CD14-positive monocyte (primary cell): Measurements from ENCODE around the gene NTRK2. TPM values are rescaled to one million over a fixed set of nuclear protein-coding genes. Genes with fewer than 3 reads are reported as not detected.

Source experiments
- DNase-seq, 3 donors: peaks; one replicate each; pipeline ENCODE4 v3.0.0-alpha.2; 2011 to 2022
- H2AFZ ChIP-seq: 2 replicates; pipeline ENCODE4 v1.6.0; 2012; ENCODE audit warnings: mild to moderate bottlenecking, low read depth, low read length, inconsistent platforms; ENCODE audit not compliant: insufficient read depth, poor library complexity, severe bottlenecking
- H3K27ac ChIP-seq, 2 donors: 1 replicate in 1 of 2; 2 replicates in 1 of 2; pipeline ENCODE4 v1.5.1; 2012 to 2013; ENCODE audit warnings: low read length in 2 of 2, control low read depth in 1 of 2, inconsistent platforms in 1 of 2, low read depth in 1 of 2, mild to moderate bottlenecking in 1 of 2
- H3K27me3 ChIP-seq, 2 donors: one replicate each; pipeline versions ENCODE4 v1.6.0 to v1.6.1; 2011 to 2013; ENCODE audit warnings: low read length in 2 of 2; ENCODE audit not compliant: control insufficient read depth in 2 of 2, insufficient read depth in 2 of 2
- H3K36me3 ChIP-seq, 2 donors: replicated peaks in 1 of 2; 1 replicate in 1 of 2; 2 replicates in 1 of 2; pipeline versions ENCODE4 v1.5.1 to v1.6.1; 2012 to 2013; ENCODE audit warnings: low read length in 2 of 2, control low read depth in 1 of 2, inconsistent platforms in 1 of 2, mild to moderate bottlenecking in 1 of 2; ENCODE audit not compliant: insufficient read depth in 2 of 2, control insufficient read depth in 1 of 2
- H3K4me1 ChIP-seq, 2 donors: 1 replicate in 1 of 2; 2 replicates in 1 of 2; pipeline versions ENCODE4 v1.5.1 to v1.6.1; 2012 to 2013; ENCODE audit warnings: low read length in 2 of 2, control low read depth in 1 of 2, inconsistent platforms in 1 of 2, mild to moderate bottlenecking in 1 of 2, moderate library complexity in 1 of 2; ENCODE audit not compliant: insufficient read depth in 2 of 2, control insufficient read depth in 1 of 2
- H3K4me2 ChIP-seq: replicated peaks from 2 replicates; pipeline ENCODE3; 2012; ENCODE audit warnings: low read length, moderate library complexity, mild to moderate bottlenecking; ENCODE audit not compliant: poor library complexity, severe bottlenecking; ENCODE audit errors: extremely low read depth
- H3K4me3 ChIP-seq, 3 experiments: fragments of 200-600 bp in 1 of 3; sonication (generic) in 1 of 3; replicated peaks in 1 of 3; 1 replicate in 2 of 3; 2 replicates in 1 of 3; pipeline ENCODE4 v1.5.1; 2011 to 2013; ENCODE audit warnings: low read length in 3 of 3, mild to moderate bottlenecking in 3 of 3, control low read depth in 2 of 3, low read depth in 2 of 3, inconsistent platforms in 1 of 3, moderate library complexity in 1 of 3
- H3K79me2 ChIP-seq: 2 replicates; pipeline ENCODE4 v1.6.0; 2012; ENCODE audit warnings: mild to moderate bottlenecking, control low read depth, inconsistent platforms, low read length, moderate library complexity; ENCODE audit not compliant: insufficient read depth
- H3K9ac ChIP-seq: 2 replicates; pipeline ENCODE4 v1.6.0; 2017; ENCODE audit warnings: low read length, mild to moderate bottlenecking; ENCODE audit not compliant: insufficient read depth, poor library complexity, severe bottlenecking
- H3K9me3 ChIP-seq, 2 donors: replicated peaks in 1 of 2; 1 replicate in 1 of 2; 2 replicates in 1 of 2; pipeline versions ENCODE4 v1.5.1 to v1.6.1; 2012 to 2013; ENCODE audit warnings: low read length in 2 of 2, control low read depth in 1 of 2; ENCODE audit not compliant: control insufficient read depth in 1 of 2, insufficient read depth in 1 of 2
- H4K20me1 ChIP-seq: 2 replicates; pipeline ENCODE4 v1.6.0; 2012; ENCODE audit warnings: mild to moderate bottlenecking, low read length, control low read depth, moderate library complexity; ENCODE audit not compliant: insufficient read depth
- H3K27ac Mint-ChIP-seq, 7 donors: one replicate each; pipeline ENCODE4 v1.8.0; 2020; ENCODE audit warnings: mild to moderate bottlenecking in 7 of 7, mixed read lengths in 7 of 7, moderate library complexity in 6 of 7, inconsistent platforms in 2 of 7
- H3K27me3 Mint-ChIP-seq, 3 donors: one replicate each; pipeline ENCODE4 v1.8.0; 2021 to 2022; ENCODE audit warnings: low read depth in 3 of 3, mild to moderate bottlenecking in 3 of 3, mixed read lengths in 3 of 3, moderate library complexity in 3 of 3, inconsistent platforms in 1 of 3
- H3K36me3 Mint-ChIP-seq, 2 donors: one replicate each; pipeline ENCODE4 v1.8.0; 2020; ENCODE audit warnings: mixed read lengths in 2 of 2, inconsistent platforms in 1 of 2, mild to moderate bottlenecking in 1 of 2
- H3K4me1 Mint-ChIP-seq: one replicate; pipeline ENCODE4 v1.8.0; 2020; ENCODE audit warnings: mild to moderate bottlenecking, mixed read lengths
- H3K4me3 Mint-ChIP-seq, 2 donors: one replicate each; pipeline ENCODE4 v1.8.0; 2020; ENCODE audit warnings: mild to moderate bottlenecking in 2 of 2, mixed read lengths in 2 of 2, moderate library complexity in 1 of 2
- H3K9me3 Mint-ChIP-seq, 7 donors: one replicate each; pipeline ENCODE4 v1.8.0; 2020 to 2022; ENCODE audit warnings: mixed read lengths in 7 of 7, mild to moderate bottlenecking in 6 of 7, moderate library complexity in 6 of 7, inconsistent platforms in 2 of 7
- WGBS: methylation state at CpG from one replicate; pipeline ENCODE4 v1.1.5; 2013; ENCODE audit warnings: missing lambda C conversion rate; ENCODE audit not compliant: insufficient coverage; 5-methylcytosine and 5-hydroxymethylcytosine counted together
- intact Hi-C, 2 donors: fragments of 100-400 bp; cut with micrococcal nuclease; formaldehyde crosslinking; loops; one replicate each; pipeline versions ENCODE4 v1.15.0 to v1.15.1; 2023
- polyA plus RNA-seq, 3 donors: library from polyadenylated mRNA; depleted of rRNA in 1 of 3; unstranded in 2 of 3; stranded (reverse) in 1 of 3; fragments of 300-500 nt in 2 of 3; fragments of >200 nt in 1 of 3; fragmentation: Illumina TruSeq in 2 of 3; gene quantifications; 1 replicate in 2 of 3; 2 replicates in 1 of 3; pipeline ENCODE4 v1.2.3, GENCODE V29; 2012 to 2021
- TF ChIP-seq, protein P1 (sequence below): fragments of 200-600 bp; IDR thresholded peaks from one replicate; pipeline ENCODE4 v1.8.0; 2022; ENCODE audit warnings: antibody characterized with exemption, mild to moderate bottlenecking

The NTRK2 gene
- polyA plus RNA-seq, 3 donors: not detected

DNA sequence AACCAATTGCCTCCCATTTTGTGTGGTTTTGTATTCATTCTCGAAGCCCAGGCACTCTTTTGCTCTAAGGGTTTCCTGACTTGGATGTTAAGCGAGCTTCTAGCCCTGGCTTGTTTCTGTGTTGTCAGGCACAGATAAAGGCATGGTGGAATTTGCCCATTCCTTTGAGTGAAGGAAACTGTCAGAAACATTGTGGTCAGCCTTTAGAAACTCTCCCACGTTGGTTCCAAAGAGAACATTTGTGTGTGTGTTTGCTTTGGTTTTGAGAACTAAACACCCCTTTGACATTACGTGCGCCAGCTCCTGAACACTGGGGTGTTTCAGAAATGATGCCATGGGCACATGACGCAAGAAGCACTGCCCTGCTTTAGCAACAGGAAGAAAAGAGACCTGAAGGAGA is 320.9 kb downstream of the NTRK2 start:
- Histone ChIP-seq H3K79me2 (no peaks in the 10 kb centered on the region), H3K9ac (no peak overlapping the region), H3K27me3 (no peaks in the 10 kb centered on the region), H3K4me2 (no peak overlapping the region), H3K4me1 (no peaks in the 10 kb centered on the region), H3K4me3 (no peak overlapping the region), H4K20me1 (no peaks in the 10 kb centered on the region), H2AFZ (no peak overlapping the region), H3K27ac (no peak overlapping the region), H3K36me3 (no peaks in the 10 kb centered on the region), H3K9me3 (no peaks in the 10 kb centered on the region)
- TF ChIP-seq, protein P1, sequence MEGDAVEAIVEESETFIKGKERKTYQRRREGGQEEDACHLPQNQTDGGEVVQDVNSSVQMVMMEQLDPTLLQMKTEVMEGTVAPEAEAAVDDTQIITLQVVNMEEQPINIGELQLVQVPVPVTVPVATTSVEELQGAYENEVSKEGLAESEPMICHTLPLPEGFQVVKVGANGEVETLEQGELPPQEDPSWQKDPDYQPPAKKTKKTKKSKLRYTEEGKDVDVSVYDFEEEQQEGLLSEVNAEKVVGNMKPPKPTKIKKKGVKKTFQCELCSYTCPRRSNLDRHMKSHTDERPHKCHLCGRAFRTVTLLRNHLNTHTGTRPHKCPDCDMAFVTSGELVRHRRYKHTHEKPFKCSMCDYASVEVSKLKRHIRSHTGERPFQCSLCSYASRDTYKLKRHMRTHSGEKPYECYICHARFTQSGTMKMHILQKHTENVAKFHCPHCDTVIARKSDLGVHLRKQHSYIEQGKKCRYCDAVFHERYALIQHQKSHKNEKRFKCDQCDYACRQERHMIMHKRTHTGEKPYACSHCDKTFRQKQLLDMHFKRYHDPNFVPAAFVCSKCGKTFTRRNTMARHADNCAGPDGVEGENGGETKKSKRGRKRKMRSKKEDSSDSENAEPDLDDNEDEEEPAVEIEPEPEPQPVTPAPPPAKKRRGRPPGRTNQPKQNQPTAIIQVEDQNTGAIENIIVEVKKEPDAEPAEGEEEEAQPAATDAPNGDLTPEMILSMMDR: no peak
- Mint-ChIP-seq H3K36me3 (no peaks in the 10 kb centered on the region), H3K9me3 (no peaks in the 10 kb centered on the region), H3K4me1 (no peaks in the 10 kb centered on the region), H3K27ac (no peak overlapping the region), H3K4me3 (no peak overlapping the region), H3K27me3 (peaks cover 2 to 5% (median 3%) of the 10 kb centered on the region in 3 donors)
- WGBS: 77% methylated on average over 4 of the region's 6 CpGs
- intact Hi-C loops: no loop called here
- no peak for DNase-seq

DNA sequence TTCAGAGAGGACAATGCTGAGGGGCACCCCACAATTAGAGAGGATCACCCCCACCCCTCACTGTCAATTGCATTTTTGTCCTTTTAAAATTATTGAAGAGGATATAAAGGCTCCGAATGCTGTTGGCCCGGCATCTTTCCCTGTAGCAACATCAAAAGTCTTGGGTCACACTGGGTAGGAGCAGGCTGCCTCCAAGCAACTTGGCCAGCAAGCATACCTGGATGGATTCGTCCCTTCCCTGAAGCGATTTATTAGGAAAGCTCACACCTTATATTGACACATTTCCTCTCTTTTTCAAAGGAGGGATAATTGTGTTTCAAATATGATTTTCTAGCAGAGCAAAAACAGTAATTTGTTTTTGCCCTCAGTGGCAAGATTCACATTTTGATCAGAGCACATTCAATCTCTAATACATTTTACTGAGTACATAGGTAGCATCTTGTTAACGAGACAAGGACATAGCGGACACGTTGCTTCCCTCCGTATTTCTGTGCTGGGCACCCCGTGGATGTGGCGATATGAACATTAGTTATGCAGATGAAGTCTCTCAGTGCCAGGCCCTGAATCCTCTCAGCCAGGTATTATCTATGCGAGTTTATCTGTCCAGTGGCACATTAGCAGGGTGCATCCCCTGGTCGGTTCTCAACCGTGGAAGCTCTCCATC is 321.5 kb downstream of the NTRK2 start:
- Histone ChIP-seq H3K9me3 (no peaks in the 10 kb centered on the region), H3K9ac (no peak overlapping the region), H2AFZ (no peak overlapping the region), H3K4me2 (no peak overlapping the region), H3K4me1 (no peaks in the 10 kb centered on the region), H3K36me3 (no peaks in the 10 kb centered on the region), H4K20me1 (no peaks in the 10 kb centered on the region), H3K79me2 (no peaks in the 10 kb centered on the region), H3K27ac (no peak overlapping the region), H3K4me3 (no peak overlapping the region), H3K27me3 (no peaks in the 10 kb centered on the region)
- no peak for DNase-seq
- intact Hi-C loops: no loop called here
- TF ChIP-seq, protein P1: no peak
- no peaks in the 10 kb centered on the region for H3K36me3 Mint-ChIP-seq
- H3K9me3 Mint-ChIP-seq: no peaks in the 10 kb centered on the region
- no peak overlapping the region for H3K27ac Mint-ChIP-seq
- H3K4me1 Mint-ChIP-seq: no peaks in the 10 kb centered on the region
- WGBS: 93% methylated on average over 9 of the region's 13 CpGs
- H3K4me3 Mint-ChIP-seq: no peak overlapping the region
- peaks cover 2 to 5% (median 3%) of the 10 kb centered on the region in 3 donors for H3K27me3 Mint-ChIP-seq
